ENCODE measurements around the gene B4GALT7.

B4GALT7 gene

GRCh38 chr5:177603631-177604030 lies 3.7 kb downstream of the B4GALT7 start:
- in situ Hi-C loops (cut with MboI; ENCODE audit: low sequenced_read_pairs, unreplicated experiment) = loop anchor here (25.0 kb wide), 1 partner anchor 459 kb away; no protein-coding TSS in a partner anchor
- no peak for DNase-seq (ENCODE audit: low spot score)
- no peak for TF ChIP-seq CTCF (IDR thresholded peaks at IDR 0.05; ENCODE audit: borderline replicate concordance, control extremely low read depth, extremely low read depth, insufficient read depth, missing control alignments)

GRCh38 chr5:177604116-177604521 lies 4.2 kb downstream of the B4GALT7 start:
- in situ Hi-C loops (cut with MboI; ENCODE audit: low sequenced_read_pairs, unreplicated experiment) = loop anchor here (25.0 kb wide), 1 partner anchor 458 kb away; no protein-coding TSS in a partner anchor
- no peak for TF ChIP-seq CTCF (IDR thresholded peaks at IDR 0.05; ENCODE audit: borderline replicate concordance, control extremely low read depth, extremely low read depth, insufficient read depth, missing control alignments)
- DNase-seq (ENCODE audit: low spot score) = no peak

- in situ Hi-C loops (cut with MboI; ENCODE audit: low sequenced_read_pairs, unreplicated experiment) = loop anchor here (25.0 kb wide), 1 partner anchor 458 kb away; no protein-coding TSS in a partner anchor
- TF ChIP-seq CTCF (IDR thresholded peaks at IDR 0.05; ENCODE audit: borderline replicate concordance, control extremely low read depth, extremely low read depth, insufficient read depth, missing control alignments) = no peak
These were observed 4.7 kb downstream of the B4GALT7 start for GRCh38 chr5:177604656-177605055.

GRCh38 chr5:177605078-177605477 lies 5.1 kb downstream of the B4GALT7 start:
- TF ChIP-seq CTCF (IDR thresholded peaks at IDR 0.05; ENCODE audit: borderline replicate concordance, control extremely low read depth, extremely low read depth, insufficient read depth, missing control alignments) = no peak
- in situ Hi-C loops (cut with MboI; ENCODE audit: low sequenced_read_pairs, unreplicated experiment) = loop anchor here (25.0 kb wide), 1 partner anchor 457 kb away; no protein-coding TSS in a partner anchor

More at GRCh38 chr5:177604656-177605055, 4.7 kb downstream of the B4GALT7 start:
- DNase-seq (ENCODE audit: low spot score) = no peak

GRCh38 chr5:177605667-177606066 lies 5.7 kb downstream of the B4GALT7 start:
- TF ChIP-seq CTCF (IDR thresholded peaks at IDR 0.05; ENCODE audit: borderline replicate concordance, control extremely low read depth, extremely low read depth, insufficient read depth, missing control alignments) = no peak
- DNase-seq (ENCODE audit: low spot score) = no peak
- in situ Hi-C loops (cut with MboI; ENCODE audit: low sequenced_read_pairs, unreplicated experiment) = loop anchor here (25.0 kb wide), 1 partner anchor 457 kb away; no protein-coding TSS in a partner anchor

More at GRCh38 chr5:177605078-177605477, 5.1 kb downstream of the B4GALT7 start:
- DNase-seq (ENCODE audit: low spot score) = no peak

- in situ Hi-C loops (cut with MboI; ENCODE audit: low sequenced_read_pairs, unreplicated experiment) = loop anchor here (25.0 kb wide), 1 partner anchor 456 kb away; no protein-coding TSS in a partner anchor
- TF ChIP-seq CTCF (IDR thresholded peaks at IDR 0.05; ENCODE audit: borderline replicate concordance, control extremely low read depth, extremely low read depth, insufficient read depth, missing control alignments) = no peak
- no peak for DNase-seq (ENCODE audit: low spot score)
These were observed 6.4 kb downstream of the B4GALT7 start for GRCh38 chr5:177606071-177607051.

Measured in GM13976 (cell line).